ENCODE data around the gene C1S.
"Not testable (repeated sequence)": the region's sequence is repeated elsewhere in the genome, so short reads cannot be mapped to it uniquely, and the experiment has no call there.

Gene C1S

DNA sequence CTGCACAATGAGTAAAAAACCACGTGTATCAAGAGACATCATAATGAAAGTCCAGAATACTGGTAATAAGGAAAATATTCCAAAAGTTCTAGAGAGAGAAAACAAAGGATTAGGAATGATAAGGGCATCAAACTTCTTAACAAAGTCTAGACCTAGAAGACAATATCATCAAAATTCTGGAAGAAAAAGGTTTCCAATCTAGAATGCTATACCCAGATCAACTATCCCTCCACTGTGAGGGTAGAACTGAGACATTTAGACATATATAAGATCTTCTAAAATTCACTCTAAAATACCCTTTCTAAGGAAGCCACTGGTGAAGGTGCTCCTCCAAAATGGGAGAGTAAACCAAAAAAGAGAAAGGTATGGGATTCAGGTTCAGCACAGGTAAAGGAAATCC, 45.6 kb downstream of the C1S start:
- Histone ChIP-seq H4K20me1 (ENCODE audit: insufficient read depth, low read length) (no peaks in the 10 kb centered on the region), H3K9me3 (ENCODE audit: insufficient read depth, low read length, severe bottlenecking) (peaks cover 6% of the 10 kb centered on the region), H3K4me3 (ENCODE audit: low read depth in 1 of 2, low read length in 2 of 2) (no peak overlapping the region), H3K36me3 (ENCODE audit: insufficient read depth, low read length) (peaks cover 3% of the 10 kb centered on the region), H3K4me2 (ENCODE audit: insufficient read depth, low read length) (no peak overlapping the region), H3K9ac (ENCODE audit: low read depth, low read length) (no peak overlapping the region), H3K27me3 (ENCODE audit: insufficient read depth, low read length, poor library complexity) (no peaks in the 10 kb centered on the region), H3K4me1 (ENCODE audit: insufficient read depth, low read length) (peaks cover 18% of the 10 kb centered on the region), H3K27ac (ENCODE audit: low read length) (no peak overlapping the region), H2AFZ (ENCODE audit: low read depth, low read length) (no peak overlapping the region), H3K79me2 (ENCODE audit: insufficient read depth, low read length) (peaks cover 3% of the 10 kb centered on the region)
- no peak for DNase-seq
- no peak for TF ChIP-seq EZH2 (IDR thresholded peaks at IDR 0.05; ENCODE audit: borderline replicate concordance, low read depth, low read length, severe bottlenecking)
- TF ChIP-seq, protein P1, sequence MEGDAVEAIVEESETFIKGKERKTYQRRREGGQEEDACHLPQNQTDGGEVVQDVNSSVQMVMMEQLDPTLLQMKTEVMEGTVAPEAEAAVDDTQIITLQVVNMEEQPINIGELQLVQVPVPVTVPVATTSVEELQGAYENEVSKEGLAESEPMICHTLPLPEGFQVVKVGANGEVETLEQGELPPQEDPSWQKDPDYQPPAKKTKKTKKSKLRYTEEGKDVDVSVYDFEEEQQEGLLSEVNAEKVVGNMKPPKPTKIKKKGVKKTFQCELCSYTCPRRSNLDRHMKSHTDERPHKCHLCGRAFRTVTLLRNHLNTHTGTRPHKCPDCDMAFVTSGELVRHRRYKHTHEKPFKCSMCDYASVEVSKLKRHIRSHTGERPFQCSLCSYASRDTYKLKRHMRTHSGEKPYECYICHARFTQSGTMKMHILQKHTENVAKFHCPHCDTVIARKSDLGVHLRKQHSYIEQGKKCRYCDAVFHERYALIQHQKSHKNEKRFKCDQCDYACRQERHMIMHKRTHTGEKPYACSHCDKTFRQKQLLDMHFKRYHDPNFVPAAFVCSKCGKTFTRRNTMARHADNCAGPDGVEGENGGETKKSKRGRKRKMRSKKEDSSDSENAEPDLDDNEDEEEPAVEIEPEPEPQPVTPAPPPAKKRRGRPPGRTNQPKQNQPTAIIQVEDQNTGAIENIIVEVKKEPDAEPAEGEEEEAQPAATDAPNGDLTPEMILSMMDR (IDR thresholded peaks at IDR 0.05; ENCODE audit: borderline replicate concordance, extremely low read depth, low read length, poor library complexity, severe bottlenecking), result no peak
- no peak for ATAC-seq (ENCODE audit: insufficient read depth, low read depth)

DNA sequence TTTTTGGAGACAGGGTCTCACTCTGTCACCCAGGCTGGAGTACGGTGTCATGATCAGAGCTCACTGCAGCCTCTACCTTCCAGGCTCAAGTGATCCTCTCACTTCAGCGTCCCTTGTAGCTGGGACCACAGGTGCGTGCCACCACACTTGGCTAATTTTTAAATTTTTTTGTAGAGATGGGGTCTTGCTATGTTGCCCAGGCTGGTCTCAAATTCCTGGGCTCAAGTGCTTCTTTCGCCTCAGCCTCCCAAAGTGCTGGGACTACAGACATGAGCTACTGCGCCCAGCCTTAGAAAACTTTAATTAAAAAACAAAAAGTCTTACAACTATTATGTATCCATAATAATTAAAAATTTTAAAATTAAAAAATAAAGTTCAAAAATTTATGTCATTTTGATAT, 46.7 kb downstream of the C1S start:
- not testable (repeated sequence) for H3K4me3 ChIP-seq (ENCODE audit: low read depth in 1 of 2, low read length in 2 of 2); H3K27ac ChIP-seq (ENCODE audit: low read length); H3K4me2 ChIP-seq (ENCODE audit: insufficient read depth, low read length)

DNA sequence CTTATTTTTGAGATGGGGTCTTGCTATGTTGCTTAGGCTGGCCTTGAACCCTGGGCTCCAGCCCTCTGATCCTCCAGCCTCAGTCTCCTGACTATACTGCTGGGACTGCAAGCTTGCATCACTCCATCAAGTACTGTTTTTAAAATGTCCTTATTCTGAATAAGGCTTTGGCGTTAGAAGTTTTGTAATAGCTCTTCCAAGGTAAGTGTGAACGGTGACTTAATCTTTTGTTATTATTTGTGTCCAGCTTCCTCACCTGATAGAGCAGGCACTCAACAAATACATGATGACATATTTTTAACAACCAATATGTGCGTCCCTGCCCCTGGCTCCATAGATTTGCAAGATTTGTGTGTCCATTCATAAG, 47.1 kb downstream of the C1S start:
- peaks cover 3% of the 10 kb centered on the region for H3K79me2 ChIP-seq (ENCODE audit: insufficient read depth, low read length)
- TF ChIP-seq EZH2 (IDR thresholded peaks at IDR 0.05; ENCODE audit: borderline replicate concordance, low read depth, low read length, severe bottlenecking), result no peak
- TF ChIP-seq, protein P1 (IDR thresholded peaks at IDR 0.05; ENCODE audit: borderline replicate concordance, extremely low read depth, low read length, poor library complexity, severe bottlenecking), result no peak
- no peaks in the 10 kb centered on the region for H3K27me3 ChIP-seq (ENCODE audit: insufficient read depth, low read length, poor library complexity)
- no peak for ATAC-seq (ENCODE audit: insufficient read depth, low read depth)
- no peak for DNase-seq
- H2AFZ ChIP-seq (ENCODE audit: low read depth, low read length), result peak overlapping the region; percentile 86; the same call in 1 of the 2 replicates
- peaks cover 6% of the 10 kb centered on the region for H3K9me3 ChIP-seq (ENCODE audit: insufficient read depth, low read length, severe bottlenecking)
- H3K9ac ChIP-seq (ENCODE audit: low read depth, low read length), result peak overlapping the region; percentile 79
- no peaks in the 10 kb centered on the region for H4K20me1 ChIP-seq (ENCODE audit: insufficient read depth, low read length)
- peaks cover 3% of the 10 kb centered on the region; the same call in 1 of the 2 replicates for H3K36me3 ChIP-seq (ENCODE audit: insufficient read depth, low read length)
- H3K4me2 ChIP-seq (ENCODE audit: insufficient read depth, low read length), result peak overlapping the region; percentile 81
- peak overlapping the region; percentile 92 for H3K27ac ChIP-seq (ENCODE audit: low read length)
- peak overlapping the region in 1 of 2 experiments; percentile 74; a peak in 2 of 4 replicates for H3K4me3 ChIP-seq (ENCODE audit: low read depth in 1 of 2, low read length in 2 of 2)
- H3K4me1 ChIP-seq (ENCODE audit: insufficient read depth, low read length), result peaks cover 18% of the 10 kb centered on the region

More for the DNA sequence above, 46.7 kb downstream of the C1S start:
- not testable (repeated sequence) for H4K20me1 ChIP-seq (ENCODE audit: insufficient read depth, low read length); ATAC-seq (ENCODE audit: insufficient read depth, low read depth); H3K9me3 ChIP-seq (ENCODE audit: insufficient read depth, low read length, severe bottlenecking); DNase-seq; H2AFZ ChIP-seq (ENCODE audit: low read depth, low read length); H3K36me3 ChIP-seq (ENCODE audit: insufficient read depth, low read length); H3K79me2 ChIP-seq (ENCODE audit: insufficient read depth, low read length); H3K27me3 ChIP-seq (ENCODE audit: insufficient read depth, low read length, poor library complexity); H3K9ac ChIP-seq (ENCODE audit: low read depth, low read length)
- H3K4me1 ChIP-seq (ENCODE audit: insufficient read depth, low read length), result peaks cover 18% of the 10 kb centered on the region

DNA sequence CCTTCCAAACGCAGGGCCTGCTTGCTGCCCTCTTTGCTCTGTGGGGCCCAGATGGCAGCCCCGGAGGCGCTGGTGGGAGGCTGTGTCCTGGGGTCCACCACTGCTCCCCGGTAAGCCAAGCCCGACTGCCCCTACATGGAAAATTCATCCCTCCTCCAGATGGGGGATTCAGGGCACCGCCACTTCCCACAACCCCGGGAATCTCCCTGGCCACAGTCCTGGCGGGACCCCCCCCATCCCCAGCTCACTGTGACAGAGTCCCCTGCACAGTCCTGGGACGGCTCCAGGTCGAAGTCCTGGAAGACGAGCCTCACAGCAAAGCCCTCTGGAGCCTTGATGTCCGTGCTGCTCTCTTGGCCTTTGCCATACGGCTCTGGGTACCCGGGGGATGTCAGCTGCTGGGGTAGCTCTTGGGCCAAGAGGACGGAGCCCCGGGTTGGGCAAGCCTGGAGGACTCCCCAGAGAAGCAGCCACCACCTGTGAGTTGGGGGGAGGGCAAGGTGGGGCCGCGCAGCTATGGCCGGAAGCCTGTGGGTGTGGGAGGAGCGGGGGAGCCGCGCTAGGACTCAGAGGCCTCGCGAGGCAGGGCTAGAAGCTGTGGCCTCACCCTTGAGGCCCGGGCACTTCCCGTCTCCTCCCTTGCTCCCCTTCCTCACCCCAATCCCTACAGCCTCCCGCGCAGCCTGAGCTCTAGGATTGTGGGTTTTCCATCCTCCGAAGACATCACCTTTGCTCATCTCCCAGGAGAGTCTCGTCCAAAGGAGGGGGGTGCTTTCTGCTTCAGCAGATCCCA, 47.7 kb downstream of the C1S start:
- peak overlapping the region; percentile 92 for H3K27ac ChIP-seq (ENCODE audit: low read length)
- peak overlapping the region; percentile 79 for H3K9ac ChIP-seq (ENCODE audit: low read depth, low read length)
- peak overlapping the region; percentile 81 for H3K4me2 ChIP-seq (ENCODE audit: insufficient read depth, low read length)
- H4K20me1 ChIP-seq (ENCODE audit: insufficient read depth, low read length), result no peaks in the 10 kb centered on the region
- peaks cover 6% of the 10 kb centered on the region for H3K9me3 ChIP-seq (ENCODE audit: insufficient read depth, low read length, severe bottlenecking)
- H3K4me3 ChIP-seq (ENCODE audit: low read depth in 1 of 2, low read length in 2 of 2), result peak overlapping the region; percentile 33 to 74; a peak in 3 of 4 replicates
- peaks cover 24% of the 10 kb centered on the region for H3K4me1 ChIP-seq (ENCODE audit: insufficient read depth, low read length)
- ATAC-seq (ENCODE audit: insufficient read depth, low read depth), result peak; percentile 94
- peak overlapping the region; percentile 86 for H2AFZ ChIP-seq (ENCODE audit: low read depth, low read length)
- TF ChIP-seq EZH2 (IDR thresholded peaks at IDR 0.05; ENCODE audit: borderline replicate concordance, low read depth, low read length, severe bottlenecking), result no peak
- TF ChIP-seq, protein P1 (IDR thresholded peaks at IDR 0.05; ENCODE audit: borderline replicate concordance, extremely low read depth, low read length, poor library complexity, severe bottlenecking), result no peak
- peaks cover 3% of the 10 kb centered on the region; the same call in 1 of the 2 replicates for H3K36me3 ChIP-seq (ENCODE audit: insufficient read depth, low read length)
- H3K27me3 ChIP-seq (ENCODE audit: insufficient read depth, low read length, poor library complexity), result no peaks in the 10 kb centered on the region
- peaks cover 3% of the 10 kb centered on the region for H3K79me2 ChIP-seq (ENCODE audit: insufficient read depth, low read length)
- peak; percentile 86 for DNase-seq
